ENCODE measurements around the gene ACER2.

ACER2 gene

GRCh38 chr9:19440376-19440775 is 31.6 kb downstream of the ACER2 start:
- no peak overlapping the region for H3K27ac Mint-ChIP-seq
- H3K36me3 Mint-ChIP-seq (ENCODE audit: low read depth) = peaks cover 72% of the 10 kb centered on the region
- H3K27me3 Mint-ChIP-seq (ENCODE audit: low read depth, poor library complexity) = peaks cover 3% of the 10 kb centered on the region
- H3K4me3 Mint-ChIP-seq = no peak overlapping the region
- peaks cover under 1% of the 10 kb centered on the region for H3K9me3 Mint-ChIP-seq
- H3K4me1 Mint-ChIP-seq = peaks cover 13% of the 10 kb centered on the region
- TF ChIP-seq CTCF (IDR thresholded peaks at IDR 0.05) = no peak
- DNase-seq = no peak

GRCh38 chr9:19440823-19441580 is 32.2 kb downstream of the ACER2 start:
- Mint-ChIP-seq H3K27me3 (ENCODE audit: low read depth, poor library complexity) (peaks cover 3% of the 10 kb centered on the region), H3K9me3 (no peaks in the 10 kb centered on the region), H3K4me3 (no peak overlapping the region), H3K36me3 (ENCODE audit: low read depth) (peaks cover 75% of the 10 kb centered on the region), H3K4me1 (peaks cover 20% of the 10 kb centered on the region), H3K27ac (peak overlapping the region; percentile 81)
- TF ChIP-seq CTCF (IDR thresholded peaks at IDR 0.05) = no peak
- DNase-seq = no peak

GRCh38 chr9:19441730-19442129 is 32.9 kb downstream of the ACER2 start:
- no peak for TF ChIP-seq CTCF (IDR thresholded peaks at IDR 0.05)
- peaks cover 70% of the 10 kb centered on the region for H3K36me3 Mint-ChIP-seq (ENCODE audit: low read depth)
- H3K9me3 Mint-ChIP-seq = no peaks in the 10 kb centered on the region
- H3K27ac Mint-ChIP-seq = peak overlapping the region; percentile 81
- H3K27me3 Mint-ChIP-seq (ENCODE audit: low read depth, poor library complexity) = peaks cover 3% of the 10 kb centered on the region
- DNase-seq = no peak
- no peak overlapping the region for H3K4me3 Mint-ChIP-seq
- H3K4me1 Mint-ChIP-seq = peaks cover 27% of the 10 kb centered on the region

- Mint-ChIP-seq H3K36me3 (ENCODE audit: low read depth) (peaks cover 65% of the 10 kb centered on the region), H3K27me3 (ENCODE audit: low read depth, poor library complexity) (peaks cover 3% of the 10 kb centered on the region), H3K9me3 (no peaks in the 10 kb centered on the region), H3K4me1 (peaks cover 31% of the 10 kb centered on the region), H3K27ac (no peak overlapping the region), H3K4me3 (no peak overlapping the region)
- DNase-seq = no peak
- TF ChIP-seq CTCF (IDR thresholded peaks at IDR 0.05) = no peak
Measured at GRCh38 chr9:19442240-19442639, 33.4 kb downstream of the ACER2 start.

- no peak for DNase-seq
- no peak overlapping the region for H3K4me3 Mint-ChIP-seq
- H3K27me3 Mint-ChIP-seq (ENCODE audit: low read depth, poor library complexity) = no peaks in the 10 kb centered on the region
- H3K36me3 Mint-ChIP-seq (ENCODE audit: low read depth) = peaks cover 39% of the 10 kb centered on the region
- no peak overlapping the region for H3K27ac Mint-ChIP-seq
- no peaks in the 10 kb centered on the region for H3K9me3 Mint-ChIP-seq
- no peak for TF ChIP-seq CTCF (IDR thresholded peaks at IDR 0.05)
- peaks cover 31% of the 10 kb centered on the region for H3K4me1 Mint-ChIP-seq
Measured at GRCh38 chr9:19445452-19445851, 36.6 kb downstream of the ACER2 start.

- no peak for TF ChIP-seq CTCF (IDR thresholded peaks at IDR 0.05)
- no peaks in the 10 kb centered on the region for H3K9me3 Mint-ChIP-seq
- no peak overlapping the region for H3K4me3 Mint-ChIP-seq
- no peak for DNase-seq
- peaks cover 43% of the 10 kb centered on the region for H3K36me3 Mint-ChIP-seq (ENCODE audit: low read depth)
- peaks cover 27% of the 10 kb centered on the region for H3K4me1 Mint-ChIP-seq
- H3K27me3 Mint-ChIP-seq (ENCODE audit: low read depth, poor library complexity) = no peaks in the 10 kb centered on the region
- peak overlapping the region; percentile 30 for H3K27ac Mint-ChIP-seq
Measured at GRCh38 chr9:19446361-19446861, 37.6 kb downstream of the ACER2 start.

Data from nephron progenitor cell (in vitro differentiated cells).